ENCODE data around the gene CBLN1. TPM values are rescaled to one million over a fixed set of nuclear protein-coding genes. Genes with fewer than 3 reads are reported as not detected.

CBLN1 gene
- total and polyA plus RNA-seq, 9 of the 15 experiments (the other 6 are each of a cell fraction or from before 2014, with no cell fraction given) = not detected

DNA sequence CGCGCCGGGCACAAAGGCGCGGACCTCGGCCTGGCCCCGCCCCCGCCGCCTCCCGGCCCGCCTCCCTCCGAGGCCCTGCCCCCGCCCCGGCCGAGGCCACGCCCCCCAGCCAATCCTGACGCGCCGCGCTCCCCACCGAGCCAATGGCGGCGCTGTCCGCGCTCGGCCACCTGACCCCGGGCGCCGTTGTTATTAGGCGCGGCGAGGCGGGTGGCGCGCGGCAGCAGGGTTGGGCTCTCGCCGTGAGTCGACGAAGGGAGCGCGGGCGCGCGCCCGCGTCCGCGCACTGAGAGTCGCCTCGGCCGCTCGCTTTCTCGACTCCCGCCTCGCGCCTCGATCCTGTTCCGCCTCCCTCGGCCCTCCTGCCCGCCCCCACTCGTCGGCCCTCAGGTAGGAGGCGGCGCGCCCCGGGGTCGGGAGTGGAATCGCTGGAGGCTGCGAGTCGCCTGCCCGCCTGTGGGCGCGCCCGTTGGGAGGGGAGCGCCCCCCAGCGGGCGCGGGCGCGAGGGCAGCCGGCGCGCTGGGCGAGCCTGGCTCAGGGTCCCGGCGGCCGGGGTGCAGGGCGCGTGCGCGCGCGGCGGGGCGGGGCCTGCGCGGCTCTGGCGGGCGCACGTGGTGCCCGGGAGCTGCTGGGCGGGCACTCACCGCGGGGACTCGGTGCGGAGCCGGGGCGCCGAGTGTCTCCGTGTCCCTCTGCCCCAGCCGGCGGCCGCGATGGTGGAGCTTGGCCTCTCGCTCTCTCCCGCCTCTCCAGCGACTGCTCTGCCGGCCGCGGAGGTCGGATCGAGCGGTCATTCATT is 405 bp upstream of the CBLN1 start (continued):
- TF ChIP-seq, protein P1, sequence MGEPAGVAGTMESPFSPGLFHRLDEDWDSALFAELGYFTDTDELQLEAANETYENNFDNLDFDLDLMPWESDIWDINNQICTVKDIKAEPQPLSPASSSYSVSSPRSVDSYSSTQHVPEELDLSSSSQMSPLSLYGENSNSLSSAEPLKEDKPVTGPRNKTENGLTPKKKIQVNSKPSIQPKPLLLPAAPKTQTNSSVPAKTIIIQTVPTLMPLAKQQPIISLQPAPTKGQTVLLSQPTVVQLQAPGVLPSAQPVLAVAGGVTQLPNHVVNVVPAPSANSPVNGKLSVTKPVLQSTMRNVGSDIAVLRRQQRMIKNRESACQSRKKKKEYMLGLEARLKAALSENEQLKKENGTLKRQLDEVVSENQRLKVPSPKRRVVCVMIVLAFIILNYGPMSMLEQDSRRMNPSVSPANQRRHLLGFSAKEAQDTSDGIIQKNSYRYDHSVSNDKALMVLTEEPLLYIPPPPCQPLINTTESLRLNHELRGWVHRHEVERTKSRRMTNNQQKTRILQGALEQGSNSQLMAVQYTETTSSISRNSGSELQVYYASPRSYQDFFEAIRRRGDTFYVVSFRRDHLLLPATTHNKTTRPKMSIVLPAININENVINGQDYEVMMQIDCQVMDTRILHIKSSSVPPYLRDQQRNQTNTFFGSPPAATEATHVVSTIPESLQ (CRISPR knock-in tag; IDR thresholded peaks at IDR 0.05) = no peak
- TF ChIP-seq EGR1 (conservative IDR thresholded peaks at IDR 0.05) (0 out of 2 replicates have a peak, but pooled peaks have one; percentile 11), IFI16 (CRISPR knock-in tag; IDR thresholded peaks at IDR 0.05) (no peak), TCF3 (CRISPR knock-in tag; IDR thresholded peaks at IDR 0.05) (no peak), BACH1 (tag; IDR thresholded peaks at IDR 0.05) (no peak), L3MBTL2 (IDR thresholded peaks at IDR 0.05) (peak; percentile 88), ZNF644 (tag; IDR thresholded peaks at IDR 0.05; ENCODE audit: low read depth) (no peak; the same call in 1 of the 2 replicates), RBFOX2 (IDR thresholded peaks at IDR 0.05; ENCODE audit: low read depth, low read length) (peak; percentile 41)
- TF ChIP-seq, protein P2, sequence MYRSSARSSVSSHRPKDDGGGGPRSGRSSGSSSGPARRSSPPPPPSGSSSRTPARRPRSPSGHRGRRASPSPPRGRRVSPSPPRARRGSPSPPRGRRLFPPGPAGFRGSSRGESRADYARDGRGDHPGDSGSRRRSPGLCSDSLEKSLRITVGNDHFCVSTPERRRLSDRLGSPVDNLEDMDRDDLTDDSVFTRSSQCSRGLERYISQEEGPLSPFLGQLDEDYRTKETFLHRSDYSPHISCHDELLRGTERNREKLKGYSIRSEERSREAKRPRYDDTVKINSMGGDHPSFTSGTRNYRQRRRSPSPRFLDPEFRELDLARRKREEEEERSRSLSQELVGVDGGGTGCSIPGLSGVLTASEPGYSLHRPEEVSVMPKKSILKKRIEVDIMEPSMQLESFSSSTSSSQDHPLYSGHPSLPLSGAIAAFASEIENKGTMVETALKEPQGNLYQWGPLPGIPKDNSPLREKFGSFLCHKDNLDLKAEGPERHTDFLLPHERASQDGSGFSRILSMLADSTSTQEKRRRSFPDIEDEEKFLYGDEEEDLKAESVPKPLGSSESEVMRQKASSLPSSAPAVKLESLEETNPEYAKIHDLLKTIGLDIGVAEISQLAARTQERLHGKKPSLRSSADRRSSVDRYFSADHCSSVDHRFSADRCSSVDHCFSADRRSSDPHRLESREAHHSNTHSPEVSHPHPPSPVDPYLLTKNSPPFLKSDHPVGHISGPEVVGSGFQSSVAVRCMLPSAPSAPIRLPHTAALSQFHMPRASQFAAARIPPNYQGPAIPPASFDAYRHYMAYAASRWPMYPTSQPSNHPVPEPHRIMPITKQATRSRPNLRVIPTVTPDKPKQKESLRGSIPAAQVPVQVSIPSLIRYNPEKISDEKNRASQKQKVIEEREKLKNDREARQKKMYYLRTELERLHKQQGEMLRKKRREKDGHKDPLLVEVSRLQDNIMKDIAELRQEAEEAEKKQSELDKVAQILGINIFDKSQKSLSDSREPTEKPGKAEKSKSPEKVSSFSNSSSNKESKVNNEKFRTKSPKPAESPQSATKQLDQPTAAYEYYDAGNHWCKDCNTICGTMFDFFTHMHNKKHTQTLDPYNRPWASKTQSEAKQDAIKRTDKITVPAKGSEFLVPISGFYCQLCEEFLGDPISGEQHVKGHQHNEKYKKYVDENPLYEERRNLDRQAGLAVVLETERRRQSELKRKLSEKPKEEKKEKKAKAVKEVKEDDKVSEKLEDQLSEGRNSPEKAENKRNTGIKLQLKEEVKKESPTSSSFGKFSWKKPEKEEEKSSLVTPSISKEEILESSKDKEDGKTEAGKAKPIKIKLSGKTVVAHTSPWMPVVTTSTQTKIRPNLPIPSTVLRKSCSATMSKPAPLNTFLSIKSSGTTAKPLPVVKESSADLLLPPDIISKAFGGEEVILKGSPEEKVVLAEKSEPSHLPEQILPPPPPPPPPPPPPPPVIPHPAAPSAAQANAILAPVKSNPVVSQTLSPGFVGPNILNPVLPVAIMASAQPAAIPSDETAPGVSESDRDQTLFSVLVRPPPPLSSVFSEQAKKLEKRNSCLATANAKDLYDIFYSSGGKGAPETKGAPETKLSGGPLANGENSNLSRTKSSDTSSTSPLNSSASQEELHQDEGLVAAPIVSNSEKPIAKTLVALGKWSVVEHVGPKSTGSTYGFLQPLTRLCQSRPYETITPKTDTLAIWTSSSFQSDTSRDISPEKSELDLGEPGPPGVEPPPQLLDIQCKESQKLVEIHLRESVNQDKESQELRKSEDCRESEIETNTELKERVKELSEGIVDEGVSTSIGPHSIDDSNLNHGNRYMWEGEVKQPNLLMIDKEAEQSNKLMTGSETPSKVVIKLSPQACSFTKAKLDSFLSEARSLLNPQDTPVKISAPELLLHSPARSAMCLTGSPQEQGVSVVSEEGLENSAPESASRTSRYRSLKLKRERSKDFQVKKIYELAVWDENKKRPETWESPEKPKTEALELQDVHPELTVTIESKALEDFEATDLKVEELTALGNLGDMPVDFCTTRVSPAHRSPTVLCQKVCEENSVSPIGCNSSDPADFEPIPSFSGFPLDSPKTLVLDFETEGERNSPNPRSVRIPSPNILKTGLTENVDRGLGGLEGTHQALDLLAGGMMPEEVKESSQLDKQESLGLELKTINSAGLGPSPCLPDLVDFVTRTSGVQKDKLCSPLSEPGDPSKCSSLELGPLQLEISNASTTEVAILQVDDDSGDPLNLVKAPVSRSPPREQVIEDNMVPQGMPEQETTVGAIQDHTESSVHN (IDR thresholded peaks at IDR 0.05; ENCODE audit: borderline replicate concordance in 1 of 2, low read depth in 1 of 2) = no peak
- TF ChIP-seq, protein P3, sequence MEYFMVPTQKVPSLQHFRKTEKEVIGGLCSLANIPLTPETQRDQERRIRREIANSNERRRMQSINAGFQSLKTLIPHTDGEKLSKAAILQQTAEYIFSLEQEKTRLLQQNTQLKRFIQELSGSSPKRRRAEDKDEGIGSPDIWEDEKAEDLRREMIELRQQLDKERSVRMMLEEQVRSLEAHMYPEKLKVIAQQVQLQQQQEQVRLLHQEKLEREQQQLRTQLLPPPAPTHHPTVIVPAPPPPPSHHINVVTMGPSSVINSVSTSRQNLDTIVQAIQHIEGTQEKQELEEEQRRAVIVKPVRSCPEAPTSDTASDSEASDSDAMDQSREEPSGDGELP (CRISPR knock-in tag; IDR thresholded peaks at IDR 0.05; ENCODE audit: borderline replicate concordance) = no peak
